H1 (cell line): ENCODE results near the gene ILDR2.

ENCODE experiments used
- CBX5 ChIP-seq: fragments of 300-800, 300-1000 bp; sonication (generic); IDR thresholded peaks from 2 replicates; pipeline ENCODE4 v1.7.1; 2016; ENCODE audit warnings: antibody characterized with exemption, low read length, low read depth
- CHD2 ChIP-seq: IDR thresholded peaks from 2 replicates; pipeline ENCODE4 v1.6.1; 2012; ENCODE audit warnings: low read length, improper control_type of control experiment
- FOSL1 ChIP-seq: IDR thresholded peaks from 2 replicates; pipeline ENCODE4 v1.6.1; 2011; ENCODE audit warnings: mild to moderate bottlenecking, low read depth, low read length, moderate library complexity; ENCODE audit not compliant: insufficient read depth
- HDAC2 ChIP-seq, 2 experiments: fragments of 300-600 bp in 1 of 2; sonication (generic) in 1 of 2; IDR thresholded peaks; 2 replicates each; pipeline ENCODE4 v1.6.1; 2011 to 2012; ENCODE audit warnings: low read depth in 2 of 2, low read length in 2 of 2, mild to moderate bottlenecking in 2 of 2, moderate library complexity in 2 of 2, borderline replicate concordance in 1 of 2, inconsistent platforms in 1 of 2
- POLR2A ChIP-seq, 2 experiments: IDR thresholded peaks; 1 replicate in 1 of 2; 2 replicates in 1 of 2; pipeline ENCODE4 v1.6.1; 2011; ENCODE audit warnings: low read depth in 2 of 2, low read length in 2 of 2, mild to moderate bottlenecking in 2 of 2; ENCODE audit errors: control extremely low read depth in 1 of 2
- POLR2AphosphoS5 ChIP-seq: IDR thresholded peaks from 2 replicates; pipeline ENCODE4 v1.6.1; 2011; ENCODE audit warnings: low read depth, low read length
- POU5F1 ChIP-seq: IDR thresholded peaks from 2 replicates; pipeline ENCODE4 v1.6.1; 2011; ENCODE audit warnings: low read depth, mild to moderate bottlenecking, low read length, moderate library complexity
- RAD21 ChIP-seq, 2 experiments: IDR thresholded peaks in 1 of 2; conservative IDR thresholded peaks in 1 of 2; 2 replicates each; pipeline ENCODE4 v1.6.1; 2011; ENCODE audit warnings: low read depth in 2 of 2, low read length in 2 of 2, improper control_type of control experiment in 1 of 2, inconsistent platforms in 1 of 2, mild to moderate bottlenecking in 1 of 2, moderate library complexity in 1 of 2
- TAF1 ChIP-seq: IDR thresholded peaks from 2 replicates; pipeline ENCODE4 v1.6.1; 2011; ENCODE audit warnings: mild to moderate bottlenecking, low read depth, low read length
- ZNF274 ChIP-seq: IDR thresholded peaks from 2 replicates; pipeline ENCODE4 v1.7.0; 2012; ENCODE audit warnings: low read length, borderline replicate concordance; ENCODE audit errors: extremely low read depth
- TF ChIP-seq, protein P1 (sequence below), 3 experiments: IDR thresholded peaks; 1 replicate in 2 of 3; 2 replicates in 1 of 3; pipeline versions ENCODE4 v1.5.1 to v1.6.1; 2011; ENCODE audit warnings: low read length in 3 of 3, mild to moderate bottlenecking in 3 of 3, inconsistent platforms in 2 of 3, low read depth in 1 of 3, moderate library complexity in 1 of 3; ENCODE audit not compliant: insufficient read depth in 1 of 3; ENCODE audit errors: control extremely low read depth in 1 of 3
- TF ChIP-seq, protein P2 (sequence below): IDR thresholded peaks from 2 replicates; pipeline ENCODE4 v1.6.1; 2012; ENCODE audit warnings: inconsistent platforms

DNA sequence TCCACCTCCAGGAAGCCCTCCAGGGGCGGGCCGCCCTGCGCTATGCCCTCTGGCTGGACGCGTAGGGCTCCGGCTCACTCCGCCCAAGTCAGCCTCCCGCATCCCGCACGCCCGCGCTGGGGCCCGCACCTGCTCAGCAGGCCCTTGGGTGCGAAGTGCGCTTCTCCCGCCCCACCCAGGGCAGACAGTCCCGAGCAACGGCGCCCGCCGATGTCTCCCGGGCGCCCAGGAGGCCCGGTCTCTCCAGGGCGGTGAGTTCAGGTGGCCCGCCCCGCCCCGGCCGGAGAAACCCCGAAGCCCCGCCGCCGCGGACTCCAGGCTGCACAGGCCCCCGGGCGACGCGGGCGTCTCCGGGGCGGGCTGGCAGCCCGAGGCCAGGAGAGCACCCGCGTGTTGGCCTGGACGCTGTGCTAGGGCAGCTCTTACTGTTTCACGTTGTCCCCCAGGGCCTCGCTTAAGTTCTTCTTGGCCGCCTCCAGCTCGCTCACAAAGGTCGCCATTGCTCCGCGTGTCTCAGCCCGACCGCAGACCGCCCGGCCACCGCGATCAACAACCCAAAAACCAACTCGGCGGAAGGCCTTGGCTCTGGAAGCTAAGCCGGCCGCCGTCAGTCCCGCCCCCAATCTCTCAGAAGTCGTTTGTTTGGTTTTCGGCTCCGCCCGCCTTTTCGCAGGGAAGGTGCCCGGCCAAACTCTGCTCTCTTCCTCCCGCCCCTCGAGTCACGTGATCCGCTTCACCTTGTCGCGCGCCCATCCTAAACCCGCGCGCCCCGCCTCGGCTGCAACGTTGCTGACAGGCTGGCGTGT, 99.4 kb downstream of the ILDR2 start, which contains the start of gene TADA1:
- TF ChIP-seq, protein P1, sequence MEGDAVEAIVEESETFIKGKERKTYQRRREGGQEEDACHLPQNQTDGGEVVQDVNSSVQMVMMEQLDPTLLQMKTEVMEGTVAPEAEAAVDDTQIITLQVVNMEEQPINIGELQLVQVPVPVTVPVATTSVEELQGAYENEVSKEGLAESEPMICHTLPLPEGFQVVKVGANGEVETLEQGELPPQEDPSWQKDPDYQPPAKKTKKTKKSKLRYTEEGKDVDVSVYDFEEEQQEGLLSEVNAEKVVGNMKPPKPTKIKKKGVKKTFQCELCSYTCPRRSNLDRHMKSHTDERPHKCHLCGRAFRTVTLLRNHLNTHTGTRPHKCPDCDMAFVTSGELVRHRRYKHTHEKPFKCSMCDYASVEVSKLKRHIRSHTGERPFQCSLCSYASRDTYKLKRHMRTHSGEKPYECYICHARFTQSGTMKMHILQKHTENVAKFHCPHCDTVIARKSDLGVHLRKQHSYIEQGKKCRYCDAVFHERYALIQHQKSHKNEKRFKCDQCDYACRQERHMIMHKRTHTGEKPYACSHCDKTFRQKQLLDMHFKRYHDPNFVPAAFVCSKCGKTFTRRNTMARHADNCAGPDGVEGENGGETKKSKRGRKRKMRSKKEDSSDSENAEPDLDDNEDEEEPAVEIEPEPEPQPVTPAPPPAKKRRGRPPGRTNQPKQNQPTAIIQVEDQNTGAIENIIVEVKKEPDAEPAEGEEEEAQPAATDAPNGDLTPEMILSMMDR (IDR thresholded peaks at IDR 0.05; ENCODE audit: control extremely low read depth in 1 of 3, insufficient read depth in 1 of 3, low read depth in 1 of 3, low read length in 3 of 3), result peak; percentile 11 to 27 (median 18)
- TF ChIP-seq RAD21 (IDR thresholded peaks at IDR 0.05 in 1 of 2, conservative IDR thresholded peaks at IDR 0.05 in 1 of 2; ENCODE audit: low read depth in 2 of 2, low read length in 2 of 2) (peak in 1 of 2 experiments; percentile 15; a peak in 1 of 4 replicates), CHD2 (peak; percentile 8; the same call in 1 of the 2 replicates), HDAC2 (IDR thresholded peaks at IDR 0.05; ENCODE audit: borderline replicate concordance in 1 of 2, low read depth in 2 of 2, low read length in 2 of 2) (peak in 1 of 2 experiments; percentile 70; a peak in 1 of 4 replicates), CBX5 (no peak), POLR2A (IDR thresholded peaks at IDR 0.05; ENCODE audit: control extremely low read depth in 1 of 2, low read depth in 2 of 2, low read length in 2 of 2) (peak; percentile 56 to 87), POLR2AphosphoS5 (peak; percentile 76), FOSL1 (no peak), POU5F1 (no peak), TAF1 (peak; percentile 87), ZNF274 (no peak)
- TF ChIP-seq, protein P2, sequence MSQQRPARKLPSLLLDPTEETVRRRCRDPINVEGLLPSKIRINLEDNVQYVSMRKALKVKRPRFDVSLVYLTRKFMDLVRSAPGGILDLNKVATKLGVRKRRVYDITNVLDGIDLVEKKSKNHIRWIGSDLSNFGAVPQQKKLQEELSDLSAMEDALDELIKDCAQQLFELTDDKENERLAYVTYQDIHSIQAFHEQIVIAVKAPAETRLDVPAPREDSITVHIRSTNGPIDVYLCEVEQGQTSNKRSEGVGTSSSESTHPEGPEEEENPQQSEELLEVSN, result peak; percentile 88
